ENCODE measurements around the gene ACADS. TPM values are rescaled to one million over a fixed set of nuclear protein-coding genes. Genes with fewer than 3 reads are reported as not detected.

ACADS gene
- total RNA-seq, 1 donor from 2014 or later: 5.9 TPM

DNA sequence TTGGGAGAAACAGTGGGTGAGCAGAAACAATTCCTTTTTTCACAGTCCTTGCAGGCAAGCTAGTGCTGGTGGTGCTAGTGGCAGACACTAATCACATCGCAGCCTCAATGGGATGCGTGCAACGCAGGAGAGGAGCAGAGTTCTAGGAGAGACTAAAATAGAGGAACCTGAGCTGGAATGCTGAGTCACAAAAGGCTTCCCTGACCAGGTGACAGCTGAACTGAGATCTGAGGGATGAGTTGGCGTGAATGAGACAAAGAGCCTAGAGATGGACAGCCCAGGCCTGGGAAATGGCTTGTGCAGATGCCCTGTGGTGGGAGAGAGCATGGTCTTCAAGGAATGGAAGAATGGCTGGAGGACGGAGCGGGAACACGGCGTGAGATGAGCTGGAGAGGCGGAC is 25.8 kb downstream of the ACADS start:
- Mint-ChIP-seq H3K4me1 (peaks cover 3% of the 10 kb centered on the region), H3K27me3 (ENCODE audit: low read depth) (peaks cover 3% of the 10 kb centered on the region), H3K4me3 (no peak overlapping the region), H3K27ac (ENCODE audit: unreplicated experiment) (peak overlapping the region; percentile 0), H3K36me3 (ENCODE audit: low read depth) (no peaks in the 10 kb centered on the region), H3K9me3 (peaks cover 5% of the 10 kb centered on the region)
- no peak for DNase-seq (ENCODE audit: low read depth, low spot score)
- TF ChIP-seq, protein P1, sequence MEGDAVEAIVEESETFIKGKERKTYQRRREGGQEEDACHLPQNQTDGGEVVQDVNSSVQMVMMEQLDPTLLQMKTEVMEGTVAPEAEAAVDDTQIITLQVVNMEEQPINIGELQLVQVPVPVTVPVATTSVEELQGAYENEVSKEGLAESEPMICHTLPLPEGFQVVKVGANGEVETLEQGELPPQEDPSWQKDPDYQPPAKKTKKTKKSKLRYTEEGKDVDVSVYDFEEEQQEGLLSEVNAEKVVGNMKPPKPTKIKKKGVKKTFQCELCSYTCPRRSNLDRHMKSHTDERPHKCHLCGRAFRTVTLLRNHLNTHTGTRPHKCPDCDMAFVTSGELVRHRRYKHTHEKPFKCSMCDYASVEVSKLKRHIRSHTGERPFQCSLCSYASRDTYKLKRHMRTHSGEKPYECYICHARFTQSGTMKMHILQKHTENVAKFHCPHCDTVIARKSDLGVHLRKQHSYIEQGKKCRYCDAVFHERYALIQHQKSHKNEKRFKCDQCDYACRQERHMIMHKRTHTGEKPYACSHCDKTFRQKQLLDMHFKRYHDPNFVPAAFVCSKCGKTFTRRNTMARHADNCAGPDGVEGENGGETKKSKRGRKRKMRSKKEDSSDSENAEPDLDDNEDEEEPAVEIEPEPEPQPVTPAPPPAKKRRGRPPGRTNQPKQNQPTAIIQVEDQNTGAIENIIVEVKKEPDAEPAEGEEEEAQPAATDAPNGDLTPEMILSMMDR (conservative IDR thresholded peaks at IDR 0.05): no peak

DNA sequence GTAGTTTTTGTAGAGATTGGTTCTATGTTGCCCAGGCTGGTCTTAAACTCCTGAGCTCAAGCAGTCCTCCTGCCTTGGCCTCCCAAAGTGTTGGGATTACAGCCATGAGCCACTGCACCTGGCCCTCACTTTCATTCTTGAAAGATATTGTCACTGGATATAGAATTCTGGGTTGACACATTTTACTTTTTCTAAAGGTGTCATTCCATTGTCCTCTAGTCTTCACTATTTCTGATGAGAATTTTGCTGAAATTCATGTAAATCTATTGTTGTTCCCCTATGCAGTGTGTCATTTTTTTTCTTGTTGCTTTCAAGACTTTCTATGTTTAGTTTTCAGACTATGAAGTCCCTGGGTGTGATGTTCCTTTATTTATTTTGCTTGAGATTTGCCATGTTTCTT is 29.2 kb downstream of the ACADS start:
- H3K9me3 Mint-ChIP-seq: peaks cover 5% of the 10 kb centered on the region

DNA sequence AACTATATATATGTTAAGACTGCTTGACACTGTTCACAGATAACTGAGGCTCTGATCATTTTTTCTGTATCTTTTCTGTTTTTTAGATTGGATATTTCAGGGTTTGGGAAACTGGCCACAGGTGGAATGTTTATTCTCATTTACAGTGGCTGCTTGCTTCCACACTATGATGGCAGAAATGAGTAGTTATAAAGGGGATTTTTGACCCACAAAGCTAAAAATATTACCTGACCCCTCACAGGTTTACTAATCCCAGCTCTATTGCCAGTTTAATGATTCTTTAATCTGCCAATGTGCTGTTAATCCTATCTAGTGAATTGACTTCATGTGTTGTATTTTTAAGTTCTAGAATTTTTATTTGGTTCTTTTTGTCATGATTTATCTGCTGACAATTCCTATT is 29.6 kb downstream of the ACADS start:
- Mint-ChIP-seq H3K4me1 (no peaks in the 10 kb centered on the region), H3K4me3 (no peak overlapping the region), H3K9me3 (peaks cover 5% of the 10 kb centered on the region), H3K27ac (ENCODE audit: unreplicated experiment) (no peak overlapping the region), H3K36me3 (ENCODE audit: low read depth) (no peaks in the 10 kb centered on the region), H3K27me3 (ENCODE audit: low read depth) (peaks cover 3% of the 10 kb centered on the region)
- no peak for DNase-seq (ENCODE audit: low read depth, low spot score)
- TF ChIP-seq, protein P1 (conservative IDR thresholded peaks at IDR 0.05): no peak

More for the DNA sequence above, 29.2 kb downstream of the ACADS start:
- DNase-seq (ENCODE audit: low read depth, low spot score): no peak
- Mint-ChIP-seq H3K36me3 (ENCODE audit: low read depth) (no peaks in the 10 kb centered on the region), H3K27me3 (ENCODE audit: low read depth) (peaks cover 3% of the 10 kb centered on the region), H3K4me1 (no peaks in the 10 kb centered on the region), H3K4me3 (no peak overlapping the region), H3K27ac (ENCODE audit: unreplicated experiment) (no peak overlapping the region)
- TF ChIP-seq, protein P1 (conservative IDR thresholded peaks at IDR 0.05): no peak

DNA sequence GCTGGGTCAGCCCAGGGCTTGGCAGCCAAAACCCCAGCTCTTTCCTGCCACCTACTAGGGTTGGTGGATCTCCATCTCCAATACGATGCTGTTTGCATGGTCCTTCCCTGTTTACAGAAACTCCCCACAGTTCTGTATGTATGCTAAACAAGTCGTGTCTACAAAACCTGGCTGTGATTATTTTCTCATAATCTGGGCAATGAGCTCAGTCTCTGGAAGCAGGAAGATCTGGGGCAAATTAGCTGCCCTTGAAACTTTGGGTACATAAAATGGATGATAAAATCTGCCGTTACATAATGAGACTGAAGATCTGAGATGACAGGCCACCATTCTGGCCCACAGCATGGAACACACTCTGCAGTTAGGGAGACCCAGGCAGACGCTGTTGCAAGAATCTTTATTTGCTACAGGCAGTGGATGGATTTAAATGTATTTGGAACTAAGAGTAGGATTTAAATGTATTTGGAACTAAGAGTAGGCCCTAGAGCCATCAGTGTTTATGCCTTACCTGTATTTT is 31.7 kb downstream of the ACADS start:
- peaks cover 3% of the 10 kb centered on the region for H3K36me3 Mint-ChIP-seq (ENCODE audit: low read depth)
- TF ChIP-seq, protein P1 (conservative IDR thresholded peaks at IDR 0.05): no peak
- peaks cover 5% of the 10 kb centered on the region for H3K9me3 Mint-ChIP-seq
- no peak overlapping the region for H3K27ac Mint-ChIP-seq (ENCODE audit: unreplicated experiment)
- no peak for DNase-seq (ENCODE audit: low read depth, low spot score)
- H3K4me3 Mint-ChIP-seq: no peak overlapping the region
- H3K27me3 Mint-ChIP-seq (ENCODE audit: low read depth): no peaks in the 10 kb centered on the region
- peaks cover 14% of the 10 kb centered on the region for H3K4me1 Mint-ChIP-seq

DNA sequence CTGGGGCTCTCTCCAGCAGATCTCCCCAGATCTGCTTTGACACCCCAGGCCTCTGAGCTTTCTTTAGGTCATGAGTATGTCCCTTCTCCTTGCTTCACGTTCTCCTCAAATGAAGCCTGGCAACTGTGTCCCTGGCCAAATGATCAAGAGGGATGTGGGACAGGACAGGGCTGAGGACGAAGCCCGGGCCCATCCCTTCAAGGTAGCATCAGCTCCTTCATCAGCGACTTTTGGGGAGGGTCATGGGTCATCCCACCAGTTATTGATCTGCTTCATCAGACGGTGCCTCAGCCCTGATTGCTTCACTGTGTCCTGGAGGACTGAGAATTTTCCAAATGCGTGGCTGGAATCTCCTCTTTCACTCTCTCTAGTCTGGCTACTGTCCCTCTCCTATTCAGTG is 32.3 kb downstream of the ACADS start:
- Mint-ChIP-seq H3K27me3 (ENCODE audit: low read depth) (no peaks in the 10 kb centered on the region), H3K9me3 (peaks cover 5% of the 10 kb centered on the region), H3K4me3 (no peak overlapping the region), H3K27ac (ENCODE audit: unreplicated experiment) (no peak overlapping the region), H3K4me1 (peaks cover 14% of the 10 kb centered on the region), H3K36me3 (ENCODE audit: low read depth) (peaks cover 3% of the 10 kb centered on the region)
- DNase-seq (ENCODE audit: low read depth, low spot score): no peak
- TF ChIP-seq, protein P1 (conservative IDR thresholded peaks at IDR 0.05): no peak
